ENCODE data around the gene FUCA1. TPM values are rescaled to one million over a fixed set of nuclear protein-coding genes. Genes with fewer than 3 reads are reported as not detected.
"Not testable (repeated sequence)": the region's sequence is repeated elsewhere in the genome, so short reads cannot be mapped to it uniquely, and the experiment has no call there.

FUCA1 gene
- total RNA-seq, 1 experiment from 2014 or later: 8.2 TPM

DNA sequence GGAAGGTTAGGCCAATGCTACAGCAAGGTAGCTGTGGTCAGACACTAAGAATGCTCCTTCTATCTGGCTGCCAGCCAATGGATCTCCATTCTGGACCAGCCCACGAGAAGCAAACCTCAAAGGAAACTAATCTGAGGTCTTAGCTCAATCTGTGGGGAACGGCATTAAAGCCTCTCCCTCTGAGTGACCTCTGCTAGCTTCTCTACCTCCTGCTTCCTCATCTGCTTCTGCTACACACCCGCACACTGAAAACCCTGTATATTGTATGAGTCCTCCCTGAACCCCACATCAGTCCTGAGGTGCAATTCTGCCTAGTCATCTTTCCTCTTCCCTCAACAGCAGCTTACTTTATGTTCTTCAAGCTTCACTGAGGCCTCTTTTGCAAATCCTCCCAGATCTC lies 60.6 kb downstream of the FUCA1 start:
- H3K4me3 ChIP-seq (ENCODE audit: insufficient read depth, low read depth, low read length): no peak overlapping the region
- H3K36me3 ChIP-seq (replicated peaks; ENCODE audit: control insufficient read depth, insufficient read depth, low read length): no peaks in the 10 kb centered on the region; the same call in 1 of the 2 replicates
- no peak for DNase-seq
- no peaks in the 10 kb centered on the region for H3K27me3 ChIP-seq (ENCODE audit: control insufficient read depth, insufficient read depth, low read length)

DNA sequence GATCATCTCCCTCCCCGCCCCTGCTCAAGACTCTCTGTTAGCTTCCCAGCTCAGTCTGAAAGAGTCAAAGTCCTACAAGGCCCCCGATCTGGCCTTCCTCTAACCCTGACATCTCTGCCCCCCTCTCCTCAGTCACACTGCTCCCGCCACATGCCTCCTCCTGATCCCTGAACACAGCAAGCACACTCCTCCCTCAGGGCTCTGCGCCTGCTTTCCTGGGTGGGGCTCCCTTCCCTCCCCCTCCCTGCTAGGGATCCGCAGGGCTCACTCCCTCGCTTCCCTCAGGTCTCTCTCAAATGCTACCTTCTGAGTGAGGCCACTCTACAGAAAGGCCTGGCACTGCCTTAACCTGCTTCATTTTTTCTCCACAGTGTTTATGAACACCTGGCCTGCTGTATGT lies 61.8 kb downstream of the FUCA1 start:
- DNase-seq: peak; percentile 16
- no peaks in the 10 kb centered on the region for H3K36me3 ChIP-seq (replicated peaks; ENCODE audit: control insufficient read depth, insufficient read depth, low read length)
- H3K27me3 ChIP-seq (ENCODE audit: control insufficient read depth, insufficient read depth, low read length): peaks cover 6% of the 10 kb centered on the region; the same call in 1 of the 2 replicates
- H3K4me3 ChIP-seq (ENCODE audit: insufficient read depth, low read depth, low read length): no peak overlapping the region

GRCh38 chr1:23805025-23805424 lies 63.1 kb downstream of the FUCA1 start:
- DNase-seq: no peak

GRCh38 chr1:23804183-23804835 lies 63.8 kb downstream of the FUCA1 start:
- DNase-seq: peak; percentile 39
- peaks cover 9% of the 10 kb centered on the region; the same call in 1 of the 2 replicates for H3K27me3 ChIP-seq (ENCODE audit: control insufficient read depth, insufficient read depth, low read length)
- no peak overlapping the region for H3K4me3 ChIP-seq (ENCODE audit: insufficient read depth, low read depth, low read length)
- H3K36me3 ChIP-seq (replicated peaks; ENCODE audit: control insufficient read depth, insufficient read depth, low read length): no peaks in the 10 kb centered on the region

More at GRCh38 chr1:23805025-23805424, 63.1 kb downstream of the FUCA1 start:
- peaks cover 9% of the 10 kb centered on the region; the same call in 1 of the 2 replicates for H3K27me3 ChIP-seq (ENCODE audit: control insufficient read depth, insufficient read depth, low read length)
- no peaks in the 10 kb centered on the region for H3K36me3 ChIP-seq (replicated peaks; ENCODE audit: control insufficient read depth, insufficient read depth, low read length)
- no peak overlapping the region for H3K4me3 ChIP-seq (ENCODE audit: insufficient read depth, low read depth, low read length)

- H3K36me3 ChIP-seq (replicated peaks; ENCODE audit: control insufficient read depth, insufficient read depth, low read length): no peaks in the 10 kb centered on the region; the same call in 1 of the 2 replicates
- no peak for DNase-seq
- peaks cover 9% of the 10 kb centered on the region; the same call in 1 of the 2 replicates for H3K27me3 ChIP-seq (ENCODE audit: control insufficient read depth, insufficient read depth, low read length)
- no peak overlapping the region for H3K4me3 ChIP-seq (ENCODE audit: insufficient read depth, low read depth, low read length)
These were observed 64.4 kb downstream of the FUCA1 start for GRCh38 chr1:23803674-23804073.

DNA sequence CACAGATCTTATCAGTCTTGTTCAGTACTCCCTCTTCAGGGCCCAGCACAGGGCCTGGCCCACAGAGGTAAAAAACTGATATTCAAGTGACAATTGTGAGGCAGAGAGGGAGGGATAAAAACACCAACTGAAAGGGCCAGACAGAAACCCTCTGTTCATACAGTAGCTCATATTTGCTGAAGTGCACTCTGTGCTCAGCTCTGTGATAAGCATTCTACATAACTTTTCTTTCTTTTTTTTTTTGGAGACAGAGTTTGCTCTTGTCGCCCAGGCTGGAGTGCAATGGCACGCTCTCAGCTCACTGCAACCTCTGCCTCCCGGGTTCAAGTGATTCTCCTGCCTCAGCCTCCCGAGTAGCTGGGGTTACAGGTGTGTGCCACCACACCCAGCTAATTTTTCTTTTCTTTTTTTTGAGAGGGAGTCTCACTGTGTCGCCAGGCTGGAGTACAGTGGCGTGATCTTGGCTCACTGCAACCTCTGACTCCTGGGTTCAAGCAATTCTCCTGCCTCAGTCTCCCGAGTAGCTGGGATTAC lies 65.2 kb downstream of the FUCA1 start:
- H3K27me3 ChIP-seq (ENCODE audit: control insufficient read depth, insufficient read depth, low read length); H3K36me3 ChIP-seq (replicated peaks; ENCODE audit: control insufficient read depth, insufficient read depth, low read length); H3K4me3 ChIP-seq (ENCODE audit: insufficient read depth, low read depth, low read length); DNase-seq: not testable (repeated sequence)

- Histone ChIP-seq H3K36me3 (replicated peaks; ENCODE audit: control insufficient read depth, insufficient read depth, low read length) (peaks cover 8% of the 10 kb centered on the region), H3K27me3 (ENCODE audit: control insufficient read depth, insufficient read depth, low read length) (peaks cover 9% of the 10 kb centered on the region; the same call in 1 of the 2 replicates), H3K4me3 (ENCODE audit: insufficient read depth, low read depth, low read length) (no peak overlapping the region)
- no peak for DNase-seq
These were observed 66.2 kb downstream of the FUCA1 start for GRCh38 chr1:23801876-23802275.

- peaks cover 9% of the 10 kb centered on the region; the same call in 1 of the 2 replicates for H3K27me3 ChIP-seq (ENCODE audit: control insufficient read depth, insufficient read depth, low read length)
- H3K36me3 ChIP-seq (replicated peaks; ENCODE audit: control insufficient read depth, insufficient read depth, low read length): peaks cover 9% of the 10 kb centered on the region
- peak overlapping the region; percentile 73 for H3K4me3 ChIP-seq (ENCODE audit: insufficient read depth, low read depth, low read length)
- DNase-seq: peak; percentile 80
These were observed 66.7 kb downstream of the FUCA1 start for GRCh38 chr1:23801338-23801748.

- H3K27me3 ChIP-seq (ENCODE audit: control insufficient read depth, insufficient read depth, low read length): peaks cover 9% of the 10 kb centered on the region; the same call in 1 of the 2 replicates
- H3K4me3 ChIP-seq (ENCODE audit: insufficient read depth, low read depth, low read length): peak within 1 kb of the TSS; percentile 73
- peak; percentile 93 for DNase-seq
- peaks cover 11% of the 10 kb centered on the region for H3K36me3 ChIP-seq (replicated peaks; ENCODE audit: control insufficient read depth, insufficient read depth, low read length)
These were observed 67.4 kb downstream of the FUCA1 start, which contains the start of gene GALE for GRCh38 chr1:23800400-23801337. Gene GALE (minus strand): TSS chr1:23800754. CDS start chr1:23799007, 1,747 bp downstream.

DNA sequence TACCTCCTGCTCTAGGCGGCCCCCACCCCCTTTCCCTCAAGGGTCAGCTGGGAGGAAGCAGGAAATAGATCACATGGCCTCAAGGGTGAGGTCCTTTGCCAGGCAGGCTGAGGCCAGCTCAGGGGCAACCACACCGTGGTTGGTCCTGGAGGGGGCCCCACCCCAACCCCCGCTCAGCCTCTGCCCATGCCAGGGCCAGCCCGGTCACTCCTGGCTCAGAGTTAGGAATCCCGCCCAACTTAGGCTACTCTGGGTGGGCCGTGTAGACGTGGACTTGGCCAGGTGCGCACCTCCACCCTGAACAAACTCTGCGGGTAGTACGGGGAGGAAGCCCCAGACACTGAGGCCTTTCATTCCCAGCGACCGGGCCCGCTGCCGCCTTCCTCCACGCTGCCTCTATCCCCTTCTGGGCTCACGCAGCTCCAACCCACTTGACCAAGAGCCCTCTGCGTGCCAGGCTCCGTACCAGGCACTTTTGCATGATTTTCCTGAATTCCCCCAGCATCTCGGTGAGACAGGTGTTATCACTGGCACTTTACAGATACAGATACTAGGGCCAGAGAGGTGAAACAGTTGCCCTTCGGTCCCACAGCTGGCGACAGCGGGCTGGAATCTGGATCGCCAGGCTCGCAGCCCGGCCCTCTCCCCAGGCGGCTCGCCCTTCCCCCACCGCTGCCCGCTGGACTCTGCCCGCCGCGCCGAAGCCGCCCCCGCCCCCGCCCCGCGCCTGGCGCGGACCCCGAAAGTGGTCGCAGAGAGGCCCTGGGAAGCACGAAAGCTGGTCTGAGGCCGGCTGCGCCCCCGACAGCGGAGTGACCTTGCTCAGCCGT lies 68.3 kb downstream of the FUCA1 start:
- peaks cover 12% of the 10 kb centered on the region for H3K36me3 ChIP-seq (replicated peaks; ENCODE audit: control insufficient read depth, insufficient read depth, low read length)
- H3K27me3 ChIP-seq (ENCODE audit: control insufficient read depth, insufficient read depth, low read length): peaks cover 9% of the 10 kb centered on the region; the same call in 1 of the 2 replicates
- H3K4me3 ChIP-seq (ENCODE audit: insufficient read depth, low read depth, low read length): peak overlapping the region; percentile 73
- peak; percentile 91 for DNase-seq

DNA sequence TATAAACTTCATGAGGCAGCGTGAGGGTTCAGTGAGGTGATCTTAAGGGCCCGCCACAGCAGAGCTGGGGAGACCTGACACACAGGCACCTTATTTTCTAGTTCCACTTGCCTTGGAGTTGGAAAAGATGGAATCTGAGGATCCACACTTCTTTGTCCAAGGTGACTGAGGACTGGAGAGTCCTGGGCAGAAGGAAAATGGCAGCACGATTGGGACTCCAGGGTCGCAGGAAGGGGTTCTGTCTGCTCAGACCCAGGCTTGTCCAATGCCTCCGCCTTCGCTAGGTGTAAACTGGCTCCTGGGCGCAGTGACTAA lies 68.9 kb downstream of the FUCA1 start:
- Histone ChIP-seq H3K27me3 (ENCODE audit: control insufficient read depth, insufficient read depth, low read length) (peaks cover 9% of the 10 kb centered on the region; the same call in 1 of the 2 replicates), H3K4me3 (ENCODE audit: insufficient read depth, low read depth, low read length) (peak overlapping the region; percentile 73), H3K36me3 (replicated peaks; ENCODE audit: control insufficient read depth, insufficient read depth, low read length) (peaks cover 12% of the 10 kb centered on the region)
- no peak for DNase-seq

GRCh38 chr1:23798662-23799142 lies 69.4 kb downstream of the FUCA1 start:
- peak; percentile 77 for DNase-seq
- no peak overlapping the region for H3K4me3 ChIP-seq (ENCODE audit: insufficient read depth, low read depth, low read length)

GRCh38 chr1:23797478-23798448 lies 70.3 kb downstream of the FUCA1 start:
- Histone ChIP-seq H3K27me3 (ENCODE audit: control insufficient read depth, insufficient read depth, low read length) (peaks cover 9% of the 10 kb centered on the region; the same call in 1 of the 2 replicates), H3K36me3 (replicated peaks; ENCODE audit: control insufficient read depth, insufficient read depth, low read length) (peaks cover 14% of the 10 kb centered on the region), H3K4me3 (ENCODE audit: insufficient read depth, low read depth, low read length) (no peak overlapping the region)
- DNase-seq: peak; percentile 21

More at GRCh38 chr1:23798662-23799142, 69.4 kb downstream of the FUCA1 start:
- H3K27me3 ChIP-seq (ENCODE audit: control insufficient read depth, insufficient read depth, low read length): peaks cover 9% of the 10 kb centered on the region; the same call in 1 of the 2 replicates
- peaks cover 12% of the 10 kb centered on the region for H3K36me3 ChIP-seq (replicated peaks; ENCODE audit: control insufficient read depth, insufficient read depth, low read length)
